Measurements from ENCODE around the gene WDR7. TPM values are rescaled to one million over a fixed set of nuclear protein-coding genes. Genes with fewer than 3 reads are reported as not detected.

WDR7 gene
- total RNA-seq, 4 donors from 2014 or later: 16.2 to 39.4 (median 19.9) TPM

- TF ChIP-seq CTCF (IDR thresholded peaks at IDR 0.05): no peak
- no peak for ATAC-seq (ENCODE audit: low FRiP score)
- no peak for DNase-seq (ENCODE audit: low spot score)
Measured at GRCh38 chr18:56835331-56835730, 184.2 kb downstream of the WDR7 start.

GRCh38 chr18:56836173-56836572 lies 185.0 kb downstream of the WDR7 start:
- TF ChIP-seq CTCF (IDR thresholded peaks at IDR 0.05): no peak
- DNase-seq (ENCODE audit: low spot score) (no peak), ATAC-seq (ENCODE audit: low FRiP score) (no peak)

GRCh38 chr18:56841836-56842235 lies 190.7 kb downstream of the WDR7 start:
- DNase-seq (ENCODE audit: low spot score): no peak
- ATAC-seq (ENCODE audit: low FRiP score): no peak
- no peak for TF ChIP-seq CTCF (IDR thresholded peaks at IDR 0.05)

GRCh38 chr18:56843241-56843640 lies 192.1 kb downstream of the WDR7 start:
- no peak for ATAC-seq (ENCODE audit: low FRiP score)
- no peak for DNase-seq (ENCODE audit: low spot score)
- no peak for TF ChIP-seq CTCF (IDR thresholded peaks at IDR 0.05)

- no peak for TF ChIP-seq CTCF (IDR thresholded peaks at IDR 0.05)
- no peak for DNase-seq (ENCODE audit: low spot score)
Measured at GRCh38 chr18:56844556-56844955, 193.4 kb downstream of the WDR7 start.

GRCh38 chr18:56851774-56852173 lies 200.6 kb downstream of the WDR7 start:
- no peak for DNase-seq (ENCODE audit: low spot score)
- ATAC-seq (ENCODE audit: low FRiP score): no peak
- no peak for TF ChIP-seq CTCF (IDR thresholded peaks at IDR 0.05)

More at GRCh38 chr18:56844556-56844955, 193.4 kb downstream of the WDR7 start:
- no peak for ATAC-seq (ENCODE audit: low FRiP score)

- ATAC-seq (ENCODE audit: low FRiP score): no peak
- TF ChIP-seq CTCF (IDR thresholded peaks at IDR 0.05): no peak
- DNase-seq (ENCODE audit: low spot score): no peak
Measured at GRCh38 chr18:56853961-56854360, 202.8 kb downstream of the WDR7 start.

All from omental fat pad (tissue), 4 donors.